Articular chondrocyte of knee joint (primary cell): ENCODE results near the gene IKZF2. TPM values are rescaled to one million over a fixed set of nuclear protein-coding genes. Genes with fewer than 3 reads are reported as not detected.

Experiments used
- total RNA-seq: library from RNA; depleted of rRNA; stranded (reverse); fragments of >200 nt; gene quantifications from 2 replicates; pipeline ENCODE4 v1.2.3, GENCODE V29; 2012

The IKZF2 gene
- total RNA-seq = 6.8 and 10.6 TPM in 2 replicates

GRCh38 chr2:213151437-213152064 lies at the start of gene IKZF2:
IKZF2 (minus strand) TSS chr2:213151612; CDS start chr2:213148629, 2,983 bp downstream.

Other genes starting within 250 kb of the IKZF2 start
- 50.7 and 62.9 TPM in 2 replicates for gene SPAG16, start 132.9 kb upstream of the IKZF2 start, total RNA-seq